Psoas muscle (tissue), 8 donors: ENCODE results near the gene RBL2. TPM values are rescaled to one million over a fixed set of nuclear protein-coding genes. Genes with fewer than 3 reads are reported as not detected.

Experiments used
- ATAC-seq, 4 donors: fragments of 200-7000 bp; cut with Tn5 transposase; one replicate each; pipeline ENCODE4 v1.9.1; 2020; ENCODE audit warnings: moderate library complexity in 3 of 4, mild to moderate bottlenecking in 2 of 4
- DNase-seq, 2 donors: peaks; one replicate each; pipeline ENCODE4 v3.0.0-alpha.2; 2020
- H3K27ac ChIP-seq: fragments of 200-600 bp; one replicate; pipeline ENCODE4 v1.8.0; 2022
- H3K27me3 ChIP-seq, 3 donors: fragments of 200-600 bp in 1 of 3; one replicate each; pipeline versions ENCODE4 v1.6.1 to v1.8.0; 2013 to 2022; ENCODE audit warnings: low read length in 2 of 3, mild to moderate bottlenecking in 2 of 3, moderate library complexity in 1 of 3; ENCODE audit not compliant: insufficient read depth in 3 of 3
- H3K36me3 ChIP-seq, 2 donors: fragments of 200-600 bp in 1 of 2; one replicate each; pipeline versions ENCODE4 v1.6.1 to v1.8.0; 2013 to 2022; ENCODE audit warnings: low read depth in 1 of 2, mild to moderate bottlenecking in 1 of 2, moderate library complexity in 1 of 2; ENCODE audit not compliant: insufficient read depth in 1 of 2
- H3K4me1 ChIP-seq: fragments of 200-600 bp; one replicate; pipeline ENCODE4 v1.8.0; 2022
- H3K4me3 ChIP-seq: fragments of 200-600 bp; one replicate; pipeline ENCODE4 v1.8.0; 2022; ENCODE audit warnings: mild to moderate bottlenecking
- H3K9me3 ChIP-seq: fragments of 200-600 bp; one replicate; pipeline ENCODE4 v1.8.0; 2022
- WGBS, 3 donors: extraction: QIAGEN DNeasy Blood & Tissue Kit; methylation state at CpG; one replicate each; pipeline versions ENCODE4 v1.1.6 to v1.1.7; 2013; 5-methylcytosine and 5-hydroxymethylcytosine counted together
- intact Hi-C, 2 donors: fragments of 100-400 bp; cut with DNase I; formaldehyde crosslinking; loops; one replicate each; pipeline versions ENCODE4 v1.11.0 to v1.14.2; 2022
- polyA plus RNA-seq, 3 donors: library from polyadenylated mRNA; stranded (reverse); fragments of 200-250 nt; gene quantifications; one replicate each; pipeline ENCODE4 v1.2.3, GENCODE V29; 2013
- total RNA-seq, 4 donors: library from RNA; stranded (reverse); fragmentation: NEBNext Ultra II Directional in 2 of 4; extraction: Animal tissue kit (Norgen Biotek cat#: 25700) in 2 of 4; gene quantifications; one replicate each; pipeline versions ENCODE4 v1.2.1 to v1.2.4, GENCODE V29; 2021 to 2023
- TF ChIP-seq, protein P1 (sequence below): fragments of 200-600 bp; IDR thresholded peaks from one replicate; pipeline ENCODE4 v1.8.0; 2022; ENCODE audit warnings: antibody characterized with exemption
- donor health status: healthy with polysubstance abuse.
- donor health status: DM: no; HTN: no; CAD: no; lungs with moderate emphysema.
- donor health status: Bipolar disorder and iron deficiency.
- donor health status: healthy.
- donor health status: DM: yes; HTN: yes; CAD: no.
- donor health status: DM: no; HTN: no; CAD: no.
- donor health status: DM: no; HTN: no; CAD: no.
- donor health status: DM: yes; HTN: yes; CAD: no.

The RBL2 gene
- total and polyA plus RNA-seq, 7 donors: 16.7 to 45.0 (median 35.8) TPM

- Histone ChIP-seq H3K27me3 (no peaks in the 10 kb centered on the region), H3K4me1 (no peaks in the 10 kb centered on the region), H3K27ac (peak overlapping the region; percentile 60), H3K36me3 (no peaks in the 10 kb centered on the region), H3K4me3 (no peak overlapping the region), H3K9me3 (no peaks in the 10 kb centered on the region)
- ATAC-seq (no peak), DNase-seq (no peak)
- WGBS, 3 donors: 65 to 77% (median 67%) methylated on average over 2 of the region's 2 CpGs
- TF ChIP-seq, protein P1, sequence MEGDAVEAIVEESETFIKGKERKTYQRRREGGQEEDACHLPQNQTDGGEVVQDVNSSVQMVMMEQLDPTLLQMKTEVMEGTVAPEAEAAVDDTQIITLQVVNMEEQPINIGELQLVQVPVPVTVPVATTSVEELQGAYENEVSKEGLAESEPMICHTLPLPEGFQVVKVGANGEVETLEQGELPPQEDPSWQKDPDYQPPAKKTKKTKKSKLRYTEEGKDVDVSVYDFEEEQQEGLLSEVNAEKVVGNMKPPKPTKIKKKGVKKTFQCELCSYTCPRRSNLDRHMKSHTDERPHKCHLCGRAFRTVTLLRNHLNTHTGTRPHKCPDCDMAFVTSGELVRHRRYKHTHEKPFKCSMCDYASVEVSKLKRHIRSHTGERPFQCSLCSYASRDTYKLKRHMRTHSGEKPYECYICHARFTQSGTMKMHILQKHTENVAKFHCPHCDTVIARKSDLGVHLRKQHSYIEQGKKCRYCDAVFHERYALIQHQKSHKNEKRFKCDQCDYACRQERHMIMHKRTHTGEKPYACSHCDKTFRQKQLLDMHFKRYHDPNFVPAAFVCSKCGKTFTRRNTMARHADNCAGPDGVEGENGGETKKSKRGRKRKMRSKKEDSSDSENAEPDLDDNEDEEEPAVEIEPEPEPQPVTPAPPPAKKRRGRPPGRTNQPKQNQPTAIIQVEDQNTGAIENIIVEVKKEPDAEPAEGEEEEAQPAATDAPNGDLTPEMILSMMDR: no peak
- intact Hi-C loops: no loop called here
Observed at GRCh38 chr16:53515811-53516210, 81.5 kb downstream of the RBL2 start.

DNA sequence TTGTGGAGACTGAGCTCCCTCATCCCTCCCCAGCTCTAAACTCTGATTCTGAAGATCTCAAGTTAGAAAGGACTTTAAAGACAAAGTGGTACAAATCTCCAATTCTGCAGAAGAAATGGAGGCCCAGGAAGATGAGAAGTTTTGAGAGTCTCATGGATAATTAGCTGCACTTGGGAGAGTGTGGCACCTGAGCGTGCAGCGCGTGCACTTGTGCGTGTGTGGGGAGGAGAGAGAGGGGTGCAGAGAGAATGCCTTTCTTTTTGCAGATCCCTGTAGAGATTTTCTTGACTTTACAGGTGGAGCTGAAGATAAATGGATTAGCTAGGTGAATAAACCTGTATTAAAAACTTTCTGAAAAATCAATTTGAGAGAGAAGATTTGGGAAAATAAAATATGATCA, 83.6 kb downstream of the RBL2 start:
- no peak for DNase-seq
- no peak for ATAC-seq
- H3K9me3 ChIP-seq: no peaks in the 10 kb centered on the region
- TF ChIP-seq, protein P1: no peak
- no peaks in the 10 kb centered on the region for H3K27me3 ChIP-seq
- peak overlapping the region; percentile 71 for H3K27ac ChIP-seq
- H3K4me1 ChIP-seq: no peaks in the 10 kb centered on the region
- intact Hi-C loops: no loop called here
- no peak overlapping the region for H3K4me3 ChIP-seq
- no peaks in the 10 kb centered on the region for H3K36me3 ChIP-seq
- 90 to 96% (median 93%) methylated on average over 4 of the region's 4 CpGs for WGBS, 3 donors

DNA sequence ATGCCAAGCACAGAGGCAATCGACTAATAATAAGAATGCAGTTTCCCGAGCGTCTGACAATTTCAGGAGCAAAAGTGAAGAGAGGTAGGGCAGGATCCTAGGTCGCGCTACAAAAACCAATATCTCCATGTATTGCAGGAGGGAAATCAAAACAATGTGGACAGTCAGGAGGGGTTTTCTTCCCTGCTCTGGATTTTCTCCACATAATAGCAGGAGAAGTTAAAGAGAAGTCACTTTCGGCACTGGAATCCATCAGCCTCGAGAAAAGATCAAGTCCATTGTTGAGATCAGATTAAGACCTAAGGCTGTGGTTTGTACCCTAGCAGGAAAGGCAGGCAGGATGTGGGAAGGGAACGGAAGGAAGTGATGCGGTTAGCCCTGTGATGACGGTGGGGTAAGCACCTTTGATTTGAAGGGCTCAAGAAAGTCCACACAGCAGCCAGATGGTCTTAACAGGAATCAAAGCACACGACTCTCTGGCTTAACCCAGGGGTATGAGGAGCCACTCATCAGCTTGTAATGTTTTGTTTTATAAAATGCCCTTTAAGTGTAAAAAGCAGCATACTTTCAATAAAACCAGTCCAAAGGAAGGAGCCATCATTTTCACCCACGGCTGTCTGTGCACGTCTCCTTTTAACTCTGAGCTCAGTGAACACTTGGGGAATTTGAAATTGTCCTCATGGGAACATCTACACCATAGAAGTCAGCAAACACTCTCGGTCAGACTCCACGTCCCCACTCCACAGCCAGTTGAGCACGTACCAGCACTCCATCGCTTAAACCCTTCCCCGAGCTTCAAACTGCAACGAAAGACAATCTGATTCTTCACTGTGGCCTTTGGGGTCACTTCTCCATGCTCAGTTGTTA, 84.5 kb downstream of the RBL2 start:
- peak; percentile 32 to 73 (median 59) for ATAC-seq
- intact Hi-C loops: no loop called here
- Histone ChIP-seq H3K4me1 (no peaks in the 10 kb centered on the region), H3K36me3 (no peaks in the 10 kb centered on the region), H3K27me3 (no peaks in the 10 kb centered on the region), H3K4me3 (peak overlapping the region; percentile 36), H3K27ac (peak overlapping the region; percentile 71), H3K9me3 (no peaks in the 10 kb centered on the region)
- DNase-seq: no peak
- WGBS, 3 donors: 60 to 65% (median 63%) methylated on average over 19 of the region's 19 CpGs
- TF ChIP-seq, protein P1: no peak

DNA sequence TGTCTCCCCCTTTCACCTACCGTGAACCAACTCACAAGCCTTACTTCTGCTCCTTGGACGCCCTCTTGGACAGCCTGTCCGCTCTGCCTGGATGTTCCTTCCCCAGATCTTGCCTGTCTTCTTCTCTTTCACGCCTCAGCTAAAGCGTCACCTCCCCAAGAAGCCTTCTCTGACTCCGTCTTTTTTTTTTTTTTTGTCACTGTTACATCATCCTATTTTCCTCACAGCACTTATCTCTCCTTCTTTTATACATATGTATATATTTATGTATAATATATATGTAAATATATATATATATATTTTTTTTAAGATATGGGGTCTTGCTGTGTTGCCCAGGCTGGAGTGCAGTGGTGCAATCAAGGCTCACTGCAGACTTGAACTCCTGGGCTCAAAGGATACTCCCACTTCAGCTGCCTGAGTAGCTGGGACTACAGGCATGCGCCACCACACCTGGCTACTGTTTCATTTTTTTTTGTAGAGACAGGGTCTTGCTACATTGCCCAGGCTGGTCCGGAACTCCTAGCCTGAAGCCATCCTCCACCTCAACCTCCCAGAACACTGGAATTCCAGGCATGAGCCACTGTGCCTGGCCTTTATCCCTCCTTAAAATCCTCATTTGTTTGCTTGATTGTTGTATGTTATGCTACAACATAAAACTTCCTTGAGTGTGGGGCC, 85.3 kb downstream of the RBL2 start:
- ATAC-seq: no peak
- TF ChIP-seq, protein P1: no peak
- Histone ChIP-seq H3K36me3 (no peaks in the 10 kb centered on the region), H3K27ac (peak overlapping the region; percentile 70), H3K27me3 (no peaks in the 10 kb centered on the region), H3K9me3 (no peaks in the 10 kb centered on the region), H3K4me1 (no peaks in the 10 kb centered on the region), H3K4me3 (no peak overlapping the region)
- WGBS, 3 donors: 87 to 92% (median 90%) methylated on average over 8 of the region's 8 CpGs
- intact Hi-C loops: no loop called here
- no peak for DNase-seq
